Chondrocyte (in vitro differentiated cells): ENCODE measurements around the gene TBC1D8. TPM values are rescaled to one million over a fixed set of nuclear protein-coding genes. Genes with fewer than 3 reads are reported as not detected.
A peak's percentile ranks its signal among the peaks of the same experiment; 100 is the strongest.

Experiments
- DNase-seq: peaks from one replicate; pipeline ENCODE4 v3.0.0; 2021; ENCODE audit warnings: mixed read lengths, low spot score
- H3K27ac Mint-ChIP-seq: one replicate; pipeline ENCODE4 v1.8.0; 2021; ENCODE audit warnings: mild to moderate bottlenecking, moderate library complexity, mixed read lengths; ENCODE audit not compliant: unreplicated experiment
- H3K27me3 Mint-ChIP-seq: 2 replicates; pipeline ENCODE4 v1.8.0; 2021; ENCODE audit warnings: low read depth, mixed read lengths
- H3K36me3 Mint-ChIP-seq: 2 replicates; pipeline ENCODE4 v1.8.0; 2021; ENCODE audit warnings: low read depth, mixed read lengths
- H3K4me1 Mint-ChIP-seq: 2 replicates; pipeline ENCODE4 v1.8.0; 2021; ENCODE audit warnings: low read depth, mild to moderate bottlenecking, mixed read lengths
- H3K4me3 Mint-ChIP-seq: one replicate; pipeline ENCODE4 v1.8.0; 2021; ENCODE audit warnings: mild to moderate bottlenecking, moderate library complexity, mixed read lengths; ENCODE audit not compliant: unreplicated experiment
- H3K9me3 Mint-ChIP-seq: 2 replicates; pipeline ENCODE4 v1.8.0; 2021; ENCODE audit warnings: low read depth, mixed read lengths
- total RNA-seq: library from RNA; stranded (reverse); gene quantifications from 3 replicates; pipeline ENCODE4 v1.2.1, GENCODE V29; 2021
- TF ChIP-seq, protein P1 (sequence below): fragments of 200-600 bp; sonication (generic); IDR thresholded peaks from 2 replicates; pipeline ENCODE4 v1.5.0; 2021; ENCODE audit warnings: antibody characterized with exemption, mild to moderate bottlenecking, moderate library complexity

The TBC1D8 gene
- total RNA-seq, 1 donor from 2014 or later = 8.2 TPM

DNA sequence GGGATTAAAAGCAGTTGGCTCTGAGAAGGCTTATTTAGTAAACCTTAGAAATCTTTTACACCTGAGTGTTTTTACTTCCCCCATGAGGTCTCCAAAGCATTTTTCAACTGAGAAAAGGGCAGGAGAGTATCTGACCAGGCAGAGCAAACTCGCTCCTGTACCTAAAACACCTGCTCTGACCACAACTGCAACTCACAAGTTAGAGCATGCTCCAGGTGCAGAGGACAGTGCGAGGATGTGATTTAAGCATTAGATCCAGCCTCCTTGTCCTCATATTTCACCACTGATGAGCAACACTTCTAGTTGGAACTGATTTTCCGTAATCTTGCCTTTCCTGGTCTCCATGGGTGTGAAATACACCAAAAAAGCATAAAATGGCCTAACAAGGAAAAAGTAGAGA, 34.5 kb upstream of the TBC1D8 start:
- Mint-ChIP-seq H3K4me3 (no peak overlapping the region), H3K9me3 (no peaks in the 10 kb centered on the region), H3K36me3 (no peaks in the 10 kb centered on the region), H3K27me3 (no peaks in the 10 kb centered on the region), H3K27ac (no peak overlapping the region), H3K4me1 (no peaks in the 10 kb centered on the region)
- no peak for DNase-seq
- TF ChIP-seq, protein P1, sequence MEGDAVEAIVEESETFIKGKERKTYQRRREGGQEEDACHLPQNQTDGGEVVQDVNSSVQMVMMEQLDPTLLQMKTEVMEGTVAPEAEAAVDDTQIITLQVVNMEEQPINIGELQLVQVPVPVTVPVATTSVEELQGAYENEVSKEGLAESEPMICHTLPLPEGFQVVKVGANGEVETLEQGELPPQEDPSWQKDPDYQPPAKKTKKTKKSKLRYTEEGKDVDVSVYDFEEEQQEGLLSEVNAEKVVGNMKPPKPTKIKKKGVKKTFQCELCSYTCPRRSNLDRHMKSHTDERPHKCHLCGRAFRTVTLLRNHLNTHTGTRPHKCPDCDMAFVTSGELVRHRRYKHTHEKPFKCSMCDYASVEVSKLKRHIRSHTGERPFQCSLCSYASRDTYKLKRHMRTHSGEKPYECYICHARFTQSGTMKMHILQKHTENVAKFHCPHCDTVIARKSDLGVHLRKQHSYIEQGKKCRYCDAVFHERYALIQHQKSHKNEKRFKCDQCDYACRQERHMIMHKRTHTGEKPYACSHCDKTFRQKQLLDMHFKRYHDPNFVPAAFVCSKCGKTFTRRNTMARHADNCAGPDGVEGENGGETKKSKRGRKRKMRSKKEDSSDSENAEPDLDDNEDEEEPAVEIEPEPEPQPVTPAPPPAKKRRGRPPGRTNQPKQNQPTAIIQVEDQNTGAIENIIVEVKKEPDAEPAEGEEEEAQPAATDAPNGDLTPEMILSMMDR = no peak

DNA sequence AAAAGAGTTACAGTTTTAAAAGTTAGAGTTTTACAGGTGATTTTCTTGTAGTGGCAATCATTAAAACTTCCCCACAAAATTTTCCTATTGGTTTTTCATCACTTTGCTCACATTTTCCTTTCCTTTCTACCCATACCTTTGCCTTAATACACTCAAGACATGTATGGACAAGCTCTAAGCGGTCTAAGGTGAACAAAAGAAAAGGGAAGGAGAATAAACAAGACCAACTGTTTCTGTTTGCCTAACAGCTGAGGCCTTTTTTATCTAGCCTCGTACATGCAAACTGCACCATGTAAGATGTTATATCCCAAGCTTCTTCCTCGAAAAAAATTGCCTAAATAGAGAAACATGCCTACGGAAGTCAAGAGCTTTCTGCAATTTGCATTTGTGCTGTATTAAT, 33.9 kb upstream of the TBC1D8 start:
- DNase-seq = no peak
- Mint-ChIP-seq H3K27me3 (no peaks in the 10 kb centered on the region), H3K27ac (no peak overlapping the region), H3K36me3 (no peaks in the 10 kb centered on the region), H3K4me3 (no peak overlapping the region), H3K9me3 (no peaks in the 10 kb centered on the region), H3K4me1 (no peaks in the 10 kb centered on the region)
- TF ChIP-seq, protein P1 = no peak

DNA sequence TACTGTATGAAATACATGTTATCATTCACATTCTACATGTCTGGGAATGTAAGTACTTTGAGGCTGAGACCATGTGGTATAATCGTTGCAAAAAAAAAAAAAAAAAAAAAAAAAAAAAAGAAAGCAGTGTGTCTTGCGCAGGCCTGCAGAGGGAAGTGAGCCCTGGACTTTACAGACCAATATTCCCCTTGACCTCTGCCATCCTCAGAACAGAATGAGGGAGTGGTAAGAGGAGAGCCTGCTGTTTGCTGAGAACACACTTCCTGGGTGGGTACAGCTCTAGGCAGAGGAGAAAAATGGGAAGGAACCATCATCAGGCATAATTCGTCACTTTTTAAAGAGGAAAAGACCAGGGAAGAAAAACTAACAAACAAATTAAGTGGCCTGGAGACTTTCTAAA, 28.8 kb upstream of the TBC1D8 start:
- H3K9me3 Mint-ChIP-seq = no peaks in the 10 kb centered on the region
- no peak for DNase-seq
- no peak overlapping the region for H3K4me3 Mint-ChIP-seq
- H3K4me1 Mint-ChIP-seq = peaks cover 10% of the 10 kb centered on the region
- H3K36me3 Mint-ChIP-seq = no peaks in the 10 kb centered on the region
- H3K27me3 Mint-ChIP-seq = no peaks in the 10 kb centered on the region
- TF ChIP-seq, protein P1 = no peak
- H3K27ac Mint-ChIP-seq = peak overlapping the region; percentile 49

DNA sequence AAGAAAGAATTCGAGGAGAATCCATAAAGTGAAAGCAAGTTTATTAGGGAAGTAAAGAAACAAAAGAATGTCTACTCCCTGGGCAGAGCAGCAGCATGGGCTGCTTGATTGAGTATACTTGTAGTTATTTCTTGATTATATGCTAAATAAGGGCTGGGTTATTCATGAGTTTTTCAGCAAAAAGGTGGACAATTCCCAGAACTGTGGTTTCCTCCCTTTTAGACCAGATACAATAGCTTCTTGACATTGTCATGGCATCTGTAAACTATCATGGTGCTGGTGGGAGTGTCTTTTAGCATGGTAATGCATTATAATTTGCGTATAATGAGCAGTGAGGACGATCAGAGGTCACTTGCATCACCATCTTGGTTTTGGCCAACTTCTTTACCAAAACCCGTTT, 25.6 kb upstream of the TBC1D8 start:
- Mint-ChIP-seq H3K4me1 (peaks cover 19% of the 10 kb centered on the region), H3K27me3 (no peaks in the 10 kb centered on the region), H3K27ac (no peak overlapping the region), H3K36me3 (peaks cover 7% of the 10 kb centered on the region), H3K9me3 (peaks cover 7% of the 10 kb centered on the region), H3K4me3 (no peak overlapping the region)
- TF ChIP-seq, protein P1 = no peak
- DNase-seq = no peak

DNA sequence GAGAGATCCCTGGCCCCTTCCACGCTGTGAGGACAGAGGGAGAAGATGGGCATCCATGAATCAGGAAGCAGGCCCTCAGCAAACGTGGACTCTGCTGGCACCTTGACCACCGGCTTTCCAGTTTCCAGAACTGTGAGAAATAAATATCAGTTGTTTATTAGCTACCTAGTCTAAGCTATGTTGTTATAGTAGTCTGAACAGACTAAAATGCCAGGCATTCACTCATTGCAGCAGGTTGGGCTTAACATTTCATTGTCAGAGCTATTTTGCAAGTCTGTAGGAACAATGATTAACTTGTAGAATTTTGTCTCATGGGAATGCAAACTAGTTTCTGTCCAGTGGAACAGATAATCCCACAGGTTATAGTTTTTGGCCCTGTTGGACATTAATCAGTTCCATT, 24.8 kb upstream of the TBC1D8 start:
- no peak for DNase-seq
- peaks cover 19% of the 10 kb centered on the region for H3K4me1 Mint-ChIP-seq
- TF ChIP-seq, protein P1 = no peak
- H3K27ac Mint-ChIP-seq = no peak overlapping the region
- H3K27me3 Mint-ChIP-seq = no peaks in the 10 kb centered on the region
- H3K4me3 Mint-ChIP-seq = no peak overlapping the region
- H3K36me3 Mint-ChIP-seq = peaks cover 7% of the 10 kb centered on the region
- peaks cover 7% of the 10 kb centered on the region for H3K9me3 Mint-ChIP-seq
